CD4-positive, alpha-beta T cell treated with Interleukin-6 for 4 hours (primary cell): ENCODE measurements around the gene SPAM1.
"Not testable (repeated sequence)": the region's sequence is repeated elsewhere in the genome, so short reads cannot be mapped to it uniquely, and the experiment has no call there.

Experiments used
- DNase-seq: peaks from one replicate; pipeline ENCODE4 v3.0.0-alpha.2; 2020; ENCODE audit warnings: mixed read lengths

Gene SPAM1

DNA sequence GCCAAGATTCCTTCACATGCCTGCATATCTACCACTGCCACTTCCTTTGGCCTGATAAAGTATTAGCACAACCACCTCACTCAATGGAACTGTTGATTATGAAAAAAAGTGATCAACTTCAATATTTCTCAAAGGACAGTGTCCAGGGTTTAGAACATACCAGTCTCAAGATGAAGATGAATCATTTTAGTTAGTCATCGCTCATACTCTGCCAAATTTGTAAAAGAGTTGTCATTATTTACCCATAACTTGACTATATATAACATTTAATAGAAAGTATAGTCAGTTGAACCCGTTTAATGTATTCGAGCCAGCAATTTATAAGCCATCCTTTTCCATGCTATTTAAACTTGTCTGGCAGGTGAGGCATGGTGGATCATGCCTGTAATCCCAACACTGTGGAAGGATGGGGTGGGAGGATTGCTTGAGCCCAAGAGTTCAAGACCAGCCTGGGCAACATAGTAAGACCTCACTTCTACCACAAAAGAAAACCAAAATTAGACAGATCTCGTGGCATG lies 33.2 kb downstream of the SPAM1 start:
- DNase-seq, result no peak

DNA sequence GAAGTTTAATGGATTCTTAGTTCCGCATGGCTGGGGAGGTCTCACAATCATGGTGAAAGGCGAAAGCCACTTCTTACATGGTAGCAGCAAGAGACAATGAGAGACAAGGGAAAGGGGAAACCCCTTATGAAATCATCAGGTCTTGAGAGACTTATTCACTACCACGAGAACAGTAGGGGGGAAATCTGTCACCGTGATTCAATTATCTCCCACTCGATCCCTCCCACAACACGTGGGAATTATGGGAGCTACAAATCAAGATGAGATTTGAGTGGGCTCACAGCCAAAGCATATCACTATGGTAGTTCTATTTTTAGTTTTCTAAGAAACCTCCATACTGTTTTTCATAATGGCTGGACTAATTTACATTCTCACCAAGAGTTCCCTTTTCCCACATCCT lies 36.7 kb downstream of the SPAM1 start:
- no peak for DNase-seq

DNA sequence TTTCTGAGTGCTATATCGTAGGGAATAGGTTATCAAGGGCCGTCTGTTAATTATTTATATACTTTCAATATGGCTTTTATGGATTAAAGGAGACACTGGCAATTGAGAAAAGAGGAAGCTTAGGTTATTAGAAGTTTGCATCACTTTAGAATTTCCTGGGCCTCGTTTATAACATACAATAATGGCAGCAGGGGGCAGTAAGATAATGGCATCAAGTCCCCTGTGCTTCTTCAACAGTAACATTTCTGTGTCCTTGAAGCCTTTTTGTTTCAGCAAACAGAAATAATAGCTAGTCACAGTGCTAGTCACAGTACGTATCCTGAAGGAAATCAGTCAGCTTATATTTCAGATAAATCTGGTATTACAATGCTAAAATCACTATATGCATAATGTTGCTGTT lies 41.9 kb downstream of the SPAM1 start:
- no peak for DNase-seq

DNA sequence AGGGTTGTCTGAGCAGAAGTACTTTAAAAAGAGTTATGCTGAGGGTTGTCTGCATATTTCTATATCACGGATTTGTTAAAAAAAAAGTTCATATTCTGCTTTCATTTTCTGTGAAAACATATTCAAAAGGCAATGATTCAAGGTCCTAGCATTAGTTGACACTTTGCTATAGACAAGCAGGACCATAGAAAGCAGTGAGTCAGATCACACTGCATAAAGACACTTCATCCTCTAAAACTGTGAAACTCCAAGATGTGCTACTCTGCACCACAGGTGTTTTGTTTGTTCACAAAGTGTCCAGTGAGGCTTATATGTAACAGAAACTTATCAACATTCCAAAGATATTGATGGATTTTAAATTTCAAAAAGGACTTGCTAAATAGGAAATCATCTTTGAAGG lies 47.0 kb downstream of the SPAM1 start:
- DNase-seq, result no peak

DNA sequence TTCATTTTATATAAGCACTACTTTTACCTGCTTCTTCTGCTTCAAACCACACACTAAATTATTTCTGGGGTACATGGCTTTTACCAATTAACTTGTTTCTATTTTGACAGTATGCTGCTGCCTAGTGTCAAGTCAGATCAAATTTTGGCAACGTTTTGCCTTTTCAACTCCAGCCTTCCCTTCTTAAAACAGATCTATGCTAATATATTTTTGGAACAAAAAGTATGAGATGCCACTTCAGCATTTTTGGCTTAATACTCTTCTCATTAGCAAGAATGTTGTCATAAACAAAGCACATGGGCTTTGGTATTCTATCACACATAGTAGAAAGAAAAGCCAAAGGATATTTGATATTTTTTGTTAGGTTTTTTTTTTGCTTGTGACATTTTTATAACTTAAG lies 47.8 kb downstream of the SPAM1 start:
- no peak for DNase-seq

DNA sequence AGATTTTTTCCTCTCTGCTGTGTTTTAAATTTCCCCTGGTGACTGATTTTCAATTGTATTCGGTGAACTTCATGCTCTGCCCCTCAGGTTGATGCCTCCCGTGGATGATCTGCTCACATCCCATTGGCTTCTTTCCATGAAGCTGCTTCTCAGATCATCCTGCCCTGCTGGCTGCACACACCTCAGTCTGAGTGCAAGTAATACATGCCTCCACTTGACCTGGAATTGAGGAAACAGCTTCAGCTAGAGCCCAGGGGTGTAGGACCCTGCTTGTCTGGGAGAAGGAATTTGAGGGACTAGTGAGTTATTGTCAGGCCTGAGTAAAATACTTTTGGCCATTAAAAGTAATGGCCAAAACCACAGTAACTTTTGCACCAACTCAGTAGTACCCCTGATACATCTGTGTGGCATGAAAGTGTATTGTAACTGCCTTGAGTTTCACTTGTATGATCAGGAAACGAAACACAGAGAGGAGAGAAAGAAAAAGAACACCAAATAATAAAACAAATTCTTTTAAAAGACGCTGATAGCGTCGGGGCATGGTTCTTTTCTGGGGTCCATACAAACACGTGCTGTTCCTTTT lies 49.4 kb downstream of the SPAM1 start:
- DNase-seq, result no peak

DNA sequence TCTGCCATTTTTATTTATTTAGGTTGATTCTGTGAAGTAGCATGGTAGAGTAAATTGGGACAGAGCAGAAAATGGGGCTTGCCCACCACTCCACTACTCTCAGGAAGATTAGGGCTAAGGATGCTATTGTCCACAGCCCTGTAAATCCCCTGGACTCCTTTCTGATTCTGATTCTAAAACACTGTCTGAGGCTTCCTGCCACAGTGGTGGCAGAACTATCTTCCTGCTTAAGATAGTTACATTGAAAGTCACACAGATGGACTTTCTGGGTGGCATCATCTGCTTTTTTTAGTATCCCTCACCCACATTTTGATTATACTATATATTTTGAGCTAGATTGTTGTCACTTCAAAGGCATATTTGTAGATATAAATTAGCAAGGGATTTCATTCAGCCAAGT lies 50.0 kb downstream of the SPAM1 start:
- DNase-seq, result no peak

DNA sequence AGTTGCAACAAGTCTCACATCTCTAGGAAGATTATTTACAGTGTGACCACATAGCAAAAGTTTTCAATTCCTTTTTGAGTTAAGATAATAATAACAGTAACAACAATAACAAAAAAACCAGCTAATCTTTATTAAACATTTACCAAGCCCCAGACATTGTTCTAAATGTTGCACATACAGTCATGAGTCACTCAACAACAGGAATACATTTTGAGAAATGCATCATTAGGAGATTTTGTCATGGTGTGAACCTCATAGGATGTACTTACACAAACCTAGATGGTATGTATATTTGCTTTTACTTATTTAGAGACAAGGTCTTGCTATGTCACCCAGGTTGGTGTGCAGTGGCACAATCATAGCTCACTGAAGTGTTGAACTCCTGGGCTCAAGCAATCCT lies 52.0 kb downstream of the SPAM1 start:
- no peak for DNase-seq

DNA sequence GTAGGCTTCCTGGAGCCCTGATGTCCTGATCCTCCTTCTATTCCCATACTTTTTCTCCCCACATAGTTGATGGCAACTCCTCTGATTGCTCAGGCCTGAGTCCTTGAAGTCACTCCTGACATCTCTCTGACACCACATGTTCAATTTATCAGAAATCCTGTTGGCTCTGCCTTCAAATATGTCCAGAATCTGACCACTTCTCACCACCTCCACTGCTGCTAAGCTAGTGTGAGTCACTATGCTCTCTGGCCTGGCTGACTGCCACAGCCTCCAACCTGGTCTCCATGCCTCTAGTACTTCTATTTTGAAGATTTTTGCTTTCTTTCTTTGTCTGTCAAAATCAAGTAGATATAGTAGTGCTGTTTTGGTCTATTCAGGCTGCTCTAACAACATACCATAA lies 54.8 kb downstream of the SPAM1 start:
- no peak for DNase-seq

DNA sequence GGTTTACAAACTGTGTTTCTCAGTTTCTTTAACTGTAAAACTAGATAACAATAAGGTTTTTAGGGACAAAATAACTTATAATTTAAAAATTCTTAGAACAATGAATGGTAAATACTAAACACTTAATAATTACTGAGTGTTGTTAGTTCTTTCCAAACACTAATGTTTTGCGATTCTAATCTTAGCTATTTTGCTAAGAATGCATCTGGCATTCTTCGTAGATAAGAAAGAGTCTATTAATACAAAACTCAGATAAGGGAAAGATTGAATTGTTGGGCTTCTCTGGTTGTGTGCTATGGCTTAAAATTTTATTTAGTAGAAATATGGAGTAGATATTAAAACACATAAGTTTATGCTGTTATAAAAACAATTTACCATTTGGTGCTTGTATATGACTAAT lies 62.4 kb downstream of the SPAM1 start:
- DNase-seq, result no peak

DNA sequence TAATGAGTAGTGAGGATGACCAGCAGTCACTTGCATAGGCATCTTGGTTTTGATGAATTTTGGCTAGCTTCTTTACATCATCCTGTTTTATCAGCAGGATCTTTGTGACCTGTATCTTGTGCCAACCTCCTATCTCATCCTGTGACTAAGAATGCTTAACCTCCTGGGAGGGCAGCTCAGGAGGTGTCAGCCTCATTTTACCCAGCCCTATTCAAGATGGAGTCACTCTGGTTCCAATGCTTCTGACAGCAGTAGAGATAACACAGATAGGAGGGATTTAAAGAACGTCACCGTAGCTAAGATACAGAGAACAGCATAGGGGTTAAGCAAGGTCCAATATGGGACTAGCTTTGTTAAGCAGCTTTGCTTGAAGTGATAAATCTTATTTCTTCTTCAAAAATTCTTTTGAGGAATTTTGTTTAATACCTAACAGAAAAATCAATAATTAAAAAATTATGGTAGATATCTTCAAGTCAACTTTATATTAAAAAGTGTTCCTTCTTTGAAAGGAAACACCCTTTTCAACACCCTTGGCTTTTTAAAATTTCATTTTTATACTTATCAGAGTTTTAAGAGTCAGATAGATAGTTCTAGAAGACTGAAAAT lies 68.0 kb downstream of the SPAM1 start:
- DNase-seq, result no peak

DNA sequence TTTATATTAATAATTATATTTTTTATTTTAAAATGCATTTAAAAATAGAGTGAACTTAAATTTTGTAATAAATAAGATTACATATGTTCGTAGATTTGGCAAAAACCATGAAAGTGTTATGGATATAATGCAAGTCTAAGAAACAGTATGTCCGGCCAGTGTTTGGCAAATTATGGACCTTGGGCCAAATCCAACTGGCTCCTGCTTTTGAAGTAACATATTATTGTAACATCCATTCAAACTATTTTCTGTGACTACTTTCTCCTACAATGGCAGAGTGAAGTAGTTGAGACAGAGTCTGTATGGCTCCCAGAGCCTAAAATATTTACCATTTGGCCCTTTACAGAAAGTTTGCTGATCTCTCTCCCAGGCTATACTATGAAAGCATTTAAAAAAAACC lies 69.0 kb downstream of the SPAM1 start:
- DNase-seq, result no peak

DNA sequence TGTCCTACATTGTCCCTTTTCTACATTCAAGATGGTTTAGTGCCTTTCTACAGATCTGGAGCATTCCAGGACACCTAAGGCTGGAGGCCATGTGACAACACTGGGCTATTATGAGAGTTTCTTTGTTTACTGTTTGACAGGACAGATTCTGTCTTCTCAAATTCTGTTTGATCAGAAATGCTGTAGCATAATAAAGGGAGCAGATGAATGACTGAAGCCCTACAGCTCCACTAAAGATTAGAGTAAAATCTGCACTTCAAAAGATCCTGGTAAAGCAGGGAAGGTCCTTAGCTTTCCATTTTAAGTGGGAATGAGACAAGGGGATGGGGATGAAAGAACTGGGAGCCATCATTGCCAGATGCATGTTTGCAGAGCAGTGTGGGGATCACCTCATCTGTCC lies 69.4 kb downstream of the SPAM1 start:
- DNase-seq, result no peak

DNA sequence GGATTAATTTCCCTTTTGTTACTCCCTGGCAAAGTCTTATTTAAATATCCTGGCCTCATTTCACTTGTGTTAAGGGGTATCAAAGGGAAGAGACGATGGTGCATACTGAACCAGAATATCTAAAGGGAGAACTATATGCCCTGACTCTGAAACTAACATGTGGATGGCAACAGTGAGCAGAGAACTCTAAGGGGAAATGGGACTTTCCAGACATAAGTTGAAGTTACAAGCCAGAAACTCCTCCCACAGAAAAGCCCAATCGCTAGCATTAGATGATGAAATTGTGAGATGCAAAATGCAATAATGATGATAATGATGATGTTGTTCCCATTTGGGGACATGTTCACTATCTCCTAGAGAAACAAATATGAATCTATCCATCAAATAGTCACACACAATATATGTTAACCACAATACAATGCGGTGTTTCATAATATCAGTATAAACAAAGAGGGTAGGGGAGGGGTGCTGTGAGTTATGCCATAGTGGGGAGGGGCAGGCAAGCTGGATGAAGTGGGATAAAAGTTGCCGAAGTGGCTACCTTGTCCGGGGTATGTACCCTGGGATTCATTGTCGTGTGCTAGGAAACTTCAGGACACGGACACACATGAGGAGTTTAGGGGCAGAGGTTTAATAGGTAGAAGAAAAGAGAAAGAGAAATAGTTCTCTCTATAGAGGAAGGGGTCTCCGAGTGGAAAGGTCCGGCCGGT lies 70.7 kb downstream of the SPAM1 start:
- DNase-seq, result no peak

DNA sequence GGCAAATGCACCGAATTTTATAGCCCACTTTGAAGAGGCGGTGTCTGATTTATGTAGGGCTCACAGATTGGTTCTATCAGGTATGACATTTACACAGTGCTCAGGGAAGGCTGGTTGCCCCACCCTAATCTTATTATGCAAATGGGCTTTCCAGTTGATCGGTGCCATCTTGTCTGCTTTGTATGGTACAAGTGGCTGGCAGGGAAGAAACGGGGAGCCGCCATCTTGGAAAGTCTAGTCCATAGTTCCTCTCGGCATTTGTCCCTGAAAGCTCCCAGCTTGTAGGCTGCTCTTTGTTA lies 71.2 kb downstream of the SPAM1 start:
- DNase-seq, result no peak

DNA sequence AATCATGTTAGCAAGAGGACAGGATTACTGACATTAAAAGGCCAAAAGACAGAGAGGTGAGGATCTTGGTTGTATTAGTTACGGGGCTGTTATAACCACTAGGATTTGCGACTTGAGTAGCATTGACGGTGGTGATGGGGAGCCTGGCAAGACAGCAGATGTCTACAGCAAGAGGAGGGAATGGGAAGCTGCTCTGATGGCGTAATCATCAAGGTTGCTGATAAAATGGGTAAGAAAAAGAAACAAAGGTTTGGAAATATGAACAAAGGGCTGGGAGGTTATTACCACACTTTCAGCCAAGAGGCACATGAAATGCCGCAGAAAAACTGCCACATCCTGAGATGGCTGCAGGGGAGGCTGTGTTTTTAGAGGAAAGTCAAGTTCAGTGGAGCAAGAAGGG lies 73.9 kb downstream of the SPAM1 start:
- no peak for DNase-seq

DNA sequence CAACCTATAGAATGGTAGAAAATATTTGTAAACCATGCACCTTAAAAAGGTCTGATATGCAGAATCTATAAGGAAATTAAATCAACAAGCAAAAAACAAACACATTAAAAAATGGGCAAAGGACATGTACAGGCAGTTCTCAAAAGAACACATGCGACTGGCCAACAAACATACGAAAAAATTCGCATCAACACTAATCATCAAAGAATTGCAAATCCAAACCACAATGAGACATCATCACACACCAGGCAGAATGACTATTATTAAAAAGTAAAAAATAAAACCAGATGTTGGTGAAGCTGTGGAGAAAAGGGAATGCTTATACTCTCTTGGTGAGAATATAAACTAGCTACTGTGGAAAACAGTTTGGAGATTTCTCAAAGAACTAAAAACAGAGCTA lies 74.7 kb downstream of the SPAM1 start:
- no peak for DNase-seq

DNA sequence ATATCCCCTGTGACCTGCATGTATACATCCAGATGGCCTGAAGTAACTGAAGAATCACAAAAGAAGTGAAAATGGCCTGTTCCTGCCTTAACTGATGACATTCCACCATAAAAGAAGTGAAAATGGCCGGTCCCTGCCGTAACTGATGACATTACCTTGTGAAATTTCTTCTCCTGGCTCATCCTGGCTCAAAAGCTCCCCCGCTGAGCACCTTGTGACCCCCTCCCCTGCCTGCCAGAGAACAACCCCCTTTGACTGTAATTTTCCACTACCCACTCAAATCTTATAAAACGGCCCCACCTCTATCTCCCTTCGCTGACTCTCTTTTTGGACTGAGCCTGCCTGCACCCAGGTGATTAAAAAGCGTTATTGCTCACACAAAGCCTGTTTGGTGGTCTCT lies 83.3 kb downstream of the SPAM1 start:
- DNase-seq, result not testable (repeated sequence)

DNA sequence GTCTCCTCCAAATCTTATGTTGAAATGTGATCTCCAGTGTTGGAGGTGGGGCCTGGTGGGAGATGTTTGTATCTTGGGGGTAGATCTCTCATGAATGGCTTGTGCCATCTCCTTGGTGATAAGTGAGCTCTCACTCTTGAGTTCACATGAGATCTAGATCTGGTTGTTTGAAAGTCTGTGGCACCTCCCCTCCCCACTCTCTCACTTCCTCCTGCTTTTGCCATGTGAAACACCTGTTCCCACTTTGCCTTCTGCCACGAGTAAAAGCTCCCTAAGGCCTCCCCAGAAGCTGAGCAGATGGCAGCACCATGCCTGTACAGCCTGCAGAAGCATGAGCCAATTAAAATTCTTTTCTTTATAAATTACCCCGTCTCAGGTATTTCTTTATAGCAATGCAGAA lies 84.3 kb downstream of the SPAM1 start:
- no peak for DNase-seq
